Measurements from ENCODE around the gene BABAM1.

Gene BABAM1

DNA sequence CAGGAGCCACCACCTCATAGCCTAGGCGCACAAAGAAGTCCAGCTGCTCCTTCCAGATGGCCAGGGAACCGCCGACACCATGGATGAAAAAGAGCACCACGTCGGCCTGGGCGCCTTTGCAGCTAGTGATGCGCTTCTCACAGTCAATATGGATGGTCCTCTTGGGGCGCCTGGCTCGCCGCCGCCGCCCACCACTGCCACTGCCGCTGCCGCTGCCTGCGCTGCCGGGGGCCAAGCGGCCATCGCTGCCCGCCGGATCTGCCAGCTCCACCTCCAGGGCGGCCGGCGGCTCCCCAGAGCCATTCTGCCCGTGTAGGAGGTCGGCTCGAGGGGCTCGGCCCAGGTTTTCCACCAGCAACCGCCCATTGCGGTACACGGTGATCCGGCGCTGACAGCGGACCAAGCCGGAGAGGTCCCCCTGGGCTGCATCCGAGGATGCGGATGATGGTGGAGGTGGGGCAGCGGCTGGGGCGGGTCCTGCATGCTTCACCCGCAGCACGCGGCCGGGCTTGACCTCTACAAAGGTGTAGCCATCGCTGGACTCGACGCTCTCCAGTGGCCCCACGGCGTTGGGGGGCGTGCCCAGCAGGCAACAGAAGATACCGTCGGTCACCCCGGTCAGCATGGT is 33.9 kb downstream of the BABAM1 start:
- TF ChIP-seq, protein P1, sequence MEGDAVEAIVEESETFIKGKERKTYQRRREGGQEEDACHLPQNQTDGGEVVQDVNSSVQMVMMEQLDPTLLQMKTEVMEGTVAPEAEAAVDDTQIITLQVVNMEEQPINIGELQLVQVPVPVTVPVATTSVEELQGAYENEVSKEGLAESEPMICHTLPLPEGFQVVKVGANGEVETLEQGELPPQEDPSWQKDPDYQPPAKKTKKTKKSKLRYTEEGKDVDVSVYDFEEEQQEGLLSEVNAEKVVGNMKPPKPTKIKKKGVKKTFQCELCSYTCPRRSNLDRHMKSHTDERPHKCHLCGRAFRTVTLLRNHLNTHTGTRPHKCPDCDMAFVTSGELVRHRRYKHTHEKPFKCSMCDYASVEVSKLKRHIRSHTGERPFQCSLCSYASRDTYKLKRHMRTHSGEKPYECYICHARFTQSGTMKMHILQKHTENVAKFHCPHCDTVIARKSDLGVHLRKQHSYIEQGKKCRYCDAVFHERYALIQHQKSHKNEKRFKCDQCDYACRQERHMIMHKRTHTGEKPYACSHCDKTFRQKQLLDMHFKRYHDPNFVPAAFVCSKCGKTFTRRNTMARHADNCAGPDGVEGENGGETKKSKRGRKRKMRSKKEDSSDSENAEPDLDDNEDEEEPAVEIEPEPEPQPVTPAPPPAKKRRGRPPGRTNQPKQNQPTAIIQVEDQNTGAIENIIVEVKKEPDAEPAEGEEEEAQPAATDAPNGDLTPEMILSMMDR (IDR thresholded peaks at IDR 0.05; ENCODE audit: borderline replicate concordance, control extremely low read depth, extremely low read depth, insufficient read depth, missing control alignments), result no peak
- DNase-seq (ENCODE audit: low spot score), result no peak
- in situ Hi-C loops (cut with MboI; ENCODE audit: low sequenced_read_pairs, unreplicated experiment), result no loop called here

DNA sequence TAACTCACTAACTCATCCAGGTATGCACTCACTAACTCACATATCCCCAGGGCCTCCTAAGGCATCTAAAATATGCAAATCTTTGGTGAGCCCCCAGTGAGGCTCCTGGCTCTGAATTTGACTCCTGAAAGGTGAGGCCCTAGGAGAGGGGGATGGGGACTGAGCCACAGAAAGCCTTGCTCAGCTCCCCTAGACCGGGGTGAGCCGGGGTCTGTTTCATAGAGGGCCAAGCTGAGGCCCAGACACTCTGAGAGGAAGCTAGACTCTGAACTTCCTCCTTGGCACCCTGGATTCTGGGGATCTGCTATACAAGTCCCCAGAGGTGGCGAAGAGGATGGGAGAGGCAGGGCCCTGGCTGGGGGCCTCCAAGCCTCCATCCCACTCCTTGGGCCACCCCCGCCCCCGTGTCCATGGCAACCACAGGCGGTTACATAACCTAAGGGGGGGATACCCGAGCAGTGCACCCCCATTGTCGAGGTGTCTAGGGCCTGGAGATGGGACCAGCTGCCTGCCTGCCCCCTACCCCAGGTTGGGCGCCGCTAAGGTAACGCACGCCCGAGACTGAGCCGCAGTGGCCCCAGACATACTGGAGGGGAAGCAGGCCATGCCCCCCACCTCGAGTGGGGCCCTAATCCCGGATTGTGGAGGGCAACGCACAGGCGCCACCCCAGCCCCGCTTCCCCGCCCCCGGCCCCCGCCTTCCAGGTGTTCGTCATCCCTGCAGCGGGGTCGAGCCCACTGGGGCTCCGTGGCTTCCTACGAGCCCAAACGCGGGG is 35.3 kb downstream of the BABAM1 start:
- TF ChIP-seq, protein P1 (IDR thresholded peaks at IDR 0.05; ENCODE audit: borderline replicate concordance, control extremely low read depth, extremely low read depth, insufficient read depth, missing control alignments), result no peak
- DNase-seq (ENCODE audit: low spot score), result no peak
- in situ Hi-C loops (cut with MboI; ENCODE audit: low sequenced_read_pairs, unreplicated experiment), result no loop called here

DNA sequence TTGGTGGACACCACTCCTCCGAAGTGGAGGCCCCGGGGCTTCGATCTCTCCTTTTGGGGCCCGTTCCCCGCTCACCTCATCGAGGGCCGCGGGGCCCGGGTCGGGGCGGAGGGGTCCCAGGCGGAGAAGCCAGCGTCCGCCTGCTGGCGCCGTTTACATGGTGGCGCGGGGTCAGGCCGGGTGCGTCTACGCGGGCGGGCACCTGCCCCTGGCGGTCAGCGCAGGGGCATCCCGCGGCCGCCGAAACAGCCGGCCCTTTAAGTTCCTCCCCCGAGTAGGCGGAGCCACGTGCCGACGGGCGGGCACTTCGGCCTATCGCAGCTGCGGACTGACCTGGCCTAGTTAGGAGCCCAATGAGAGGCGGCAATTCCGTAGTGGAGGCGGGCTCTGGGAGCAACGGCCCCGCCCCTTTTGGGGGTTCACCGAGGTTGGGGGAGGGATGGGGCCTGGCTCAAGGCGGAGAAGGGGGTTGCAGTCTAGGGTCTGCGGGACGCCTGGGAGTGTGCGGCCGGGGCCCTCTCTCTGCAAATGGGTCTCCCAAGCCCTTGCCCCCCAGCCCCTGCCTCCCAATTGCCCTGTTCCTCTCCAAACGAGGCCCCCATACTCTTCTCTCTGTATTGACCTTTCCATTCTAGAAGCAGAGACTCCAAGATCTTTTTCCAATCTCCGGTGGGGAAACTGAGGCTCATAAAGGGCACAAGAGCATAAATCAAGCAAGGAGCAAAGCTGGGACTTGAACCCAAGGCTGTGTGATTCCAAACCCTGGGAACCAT is 36.1 kb downstream of the BABAM1 start, which contains the start of gene ABHD8:
TSS of gene ABHD8 (minus strand) at position 259 of the 773 bp plus-strand sequence. CDS start 1,809 bp downstream, outside the sequence.
- TF ChIP-seq, protein P1 (IDR thresholded peaks at IDR 0.05; ENCODE audit: borderline replicate concordance, control extremely low read depth, extremely low read depth, insufficient read depth, missing control alignments), result peak; percentile 37
- peak; percentile 96 for DNase-seq (ENCODE audit: low spot score)
- in situ Hi-C loops (cut with MboI; ENCODE audit: low sequenced_read_pairs, unreplicated experiment), result no loop called here

DNA sequence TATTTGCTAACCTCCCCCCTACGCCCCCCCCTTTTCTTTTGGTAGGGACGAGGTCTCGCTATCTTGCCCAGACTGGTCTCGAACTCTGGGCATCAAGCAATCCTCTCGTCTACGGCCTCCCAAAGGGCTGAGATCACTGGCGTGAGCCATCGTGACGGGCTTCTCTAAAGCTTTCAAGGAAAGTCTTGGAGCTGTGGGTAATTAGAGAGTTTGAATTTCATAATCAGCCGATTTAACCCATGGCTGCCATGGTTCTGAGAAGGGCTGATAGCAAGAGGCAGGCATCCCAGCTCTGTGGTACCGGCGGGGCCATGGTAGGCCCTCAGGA is 36.7 kb downstream of the BABAM1 start:
- DNase-seq (ENCODE audit: low spot score), result no peak
- TF ChIP-seq, protein P1 (IDR thresholded peaks at IDR 0.05; ENCODE audit: borderline replicate concordance, control extremely low read depth, extremely low read depth, insufficient read depth, missing control alignments), result no peak
- in situ Hi-C loops (cut with MboI; ENCODE audit: low sequenced_read_pairs, unreplicated experiment), result no loop called here

DNA sequence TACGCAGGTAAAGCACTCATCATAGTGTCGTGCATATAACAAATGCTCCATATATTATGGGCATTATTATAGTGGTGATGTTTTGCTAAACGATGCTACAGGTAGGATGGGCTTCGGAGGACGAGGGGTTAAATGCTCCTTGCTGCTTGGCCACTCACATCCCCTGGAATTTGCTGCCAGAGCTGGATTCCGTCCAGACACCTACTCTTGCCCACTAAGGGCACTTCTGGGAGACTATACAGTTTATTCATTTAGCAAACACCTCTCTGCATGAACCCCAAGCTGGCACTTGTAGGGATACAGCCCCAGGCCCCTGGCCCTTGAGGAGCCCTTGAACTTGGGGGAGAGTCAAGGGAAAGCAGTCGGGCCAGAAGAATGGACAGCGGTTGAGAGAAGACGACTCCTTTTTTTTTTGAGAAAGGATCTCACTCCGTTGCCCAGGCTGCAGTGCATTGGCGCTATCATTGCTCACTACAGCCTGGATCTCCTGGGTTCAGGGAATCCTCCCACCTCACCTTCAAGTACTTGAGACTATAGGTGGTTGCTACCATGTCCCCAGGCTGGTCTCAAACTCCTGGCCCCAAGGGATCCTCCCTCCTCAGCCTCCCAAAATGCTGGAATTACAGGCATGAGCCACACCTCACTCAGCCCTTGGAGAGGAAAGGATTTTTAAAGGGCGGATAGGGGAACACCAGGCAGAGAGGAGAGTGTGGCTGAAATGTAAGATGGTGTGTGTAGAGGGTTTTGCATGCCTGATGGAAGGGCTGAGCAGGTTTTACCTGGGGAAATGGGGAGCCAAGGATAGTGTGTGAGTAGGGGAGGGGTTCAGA is 37.4 kb downstream of the BABAM1 start:
- in situ Hi-C loops (cut with MboI; ENCODE audit: low sequenced_read_pairs, unreplicated experiment), result no loop called here
- TF ChIP-seq, protein P1 (IDR thresholded peaks at IDR 0.05; ENCODE audit: borderline replicate concordance, control extremely low read depth, extremely low read depth, insufficient read depth, missing control alignments), result no peak
- DNase-seq (ENCODE audit: low spot score), result no peak

DNA sequence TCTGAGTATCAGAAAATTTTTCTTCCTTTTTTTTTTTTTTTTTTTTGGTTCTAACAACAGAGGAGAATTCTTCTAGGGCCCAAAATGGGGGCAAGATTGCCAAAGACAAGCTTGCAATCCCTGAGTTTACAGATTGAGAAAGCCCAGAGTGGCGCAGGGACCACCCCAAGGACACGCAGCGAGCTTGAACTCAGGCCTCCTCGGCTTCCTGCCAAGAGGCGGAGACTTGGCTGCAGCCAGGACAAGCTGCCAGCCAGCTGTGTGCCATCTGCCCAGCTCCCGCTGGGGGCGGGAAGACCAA is 37.9 kb downstream of the BABAM1 start:
- TF ChIP-seq, protein P1 (IDR thresholded peaks at IDR 0.05; ENCODE audit: borderline replicate concordance, control extremely low read depth, extremely low read depth, insufficient read depth, missing control alignments), result no peak
- in situ Hi-C loops (cut with MboI; ENCODE audit: low sequenced_read_pairs, unreplicated experiment), result no loop called here
- DNase-seq (ENCODE audit: low spot score), result no peak
